H1 (cell line): ENCODE measurements around the gene IL19. TPM values are rescaled to one million over a fixed set of nuclear protein-coding genes. Genes with fewer than 3 reads are reported as not detected.

Experiments
- CTCF ChIA-PET: fragments of 300-600 bp; sonication (Branson Sonifier 250); formaldehyde crosslinking; loops from one replicate; lab custom pipeline; 2021; ENCODE audit not compliant: partially characterized antibody; lab: Charles Lee
- POLR2A ChIA-PET: fragments of 300-600 bp; sonication (Branson Sonifier 250); formaldehyde crosslinking; loops from one replicate; lab custom pipeline; 2021; ENCODE audit warnings: inconsistent platforms; ENCODE audit not compliant: partially characterized antibody; lab: Charles Lee
- DNase-seq, 2 experiments: peaks; one replicate each; pipeline versions ENCODE4 v3.0.0 to v3.0.0-alpha.2; 2010 to 2022; ENCODE audit warnings: low spot score in 2 of 2, low read depth in 1 of 2, mixed read lengths in 1 of 2
- FAIRE-seq: peaks from 2 replicates; lab custom pipeline; 2011; peaks lifted over from hg19 to GRCh38; lab: Jason Lieb, UNC
- H2AFZ ChIP-seq: 2 replicates; pipeline ENCODE4 v1.8.1; 2012; ENCODE audit warnings: low read length, inconsistent platforms
- H2AK5ac ChIP-seq: 2 replicates; pipeline ENCODE4 v1.6.1; 2013; ENCODE audit warnings: low read depth, low read length
- H2BK120ac ChIP-seq: replicated peaks from 2 replicates; pipeline ENCODE3; 2013; ENCODE audit warnings: low read depth, low read length, inconsistent platforms
- H2BK12ac ChIP-seq: 2 replicates; pipeline ENCODE4 v1.6.1; 2013; ENCODE audit warnings: low read depth, low read length
- H2BK15ac ChIP-seq: 2 replicates; pipeline ENCODE4 v1.6.1; 2013; ENCODE audit warnings: low read length
- H2BK20ac ChIP-seq: 2 replicates; pipeline ENCODE4 v1.6.1; 2013; ENCODE audit warnings: low read length
- H2BK5ac ChIP-seq: 2 replicates; pipeline ENCODE4 v1.6.1; 2013; ENCODE audit warnings: low read depth, low read length
- H3K14ac ChIP-seq: 2 replicates; pipeline ENCODE4 v1.6.1; 2013; ENCODE audit warnings: inconsistent platforms; ENCODE audit not compliant: insufficient read length
- H3K18ac ChIP-seq: 2 replicates; pipeline ENCODE4 v1.6.1; 2013; ENCODE audit warnings: low read length; ENCODE audit errors: extremely low read depth
- H3K23ac ChIP-seq: 2 replicates; pipeline ENCODE4 v1.6.1; 2013; ENCODE audit warnings: inconsistent platforms; ENCODE audit not compliant: insufficient read length
- H3K23me2 ChIP-seq: 2 replicates; pipeline ENCODE4 v1.6.1; 2013; ENCODE audit warnings: low read depth, low read length
- H3K27ac ChIP-seq: 2 replicates; pipeline ENCODE4 v1.6.1; 2011; ENCODE audit warnings: low read depth, low read length, inconsistent platforms
- H3K27me3 ChIP-seq, 4 experiments: replicated peaks in 1 of 4; 1 replicate in 1 of 4; 2 replicates in 3 of 4; pipeline versions ENCODE4 v1.6.1 to v1.8.1; 2011 to 2013; ENCODE audit warnings: low read length in 3 of 4, mild to moderate bottlenecking in 3 of 4, inconsistent platforms in 2 of 4, mixed read lengths in 2 of 4, moderate library complexity in 1 of 4; ENCODE audit not compliant: control insufficient read depth in 3 of 4, insufficient read depth in 3 of 4; ENCODE audit errors: extremely low read depth in 1 of 4
- H3K36me3 ChIP-seq, 4 experiments: 2 replicates each; pipeline versions ENCODE4 v1.6.1 to v1.8.1; 2011 to 2013; ENCODE audit warnings: mild to moderate bottlenecking in 4 of 4, low read length in 3 of 4, moderate library complexity in 2 of 4, control low read depth in 1 of 4, inconsistent platforms in 1 of 4; ENCODE audit not compliant: insufficient read depth in 4 of 4, control insufficient read depth in 2 of 4
- H3K4ac ChIP-seq: replicated peaks from 2 replicates; pipeline ENCODE3; 2013; ENCODE audit warnings: low read length, low read depth, mixed read lengths, inconsistent platforms; ENCODE audit not compliant: insufficient read length
- H3K4me1 ChIP-seq, 4 experiments: replicated peaks in 1 of 4; 1 replicate in 1 of 4; 2 replicates in 3 of 4; pipeline versions ENCODE4 v1.6.1 to v1.8.1; 2011 to 2013; ENCODE audit warnings: low read length in 3 of 4, inconsistent platforms in 2 of 4, mixed read lengths in 1 of 4; ENCODE audit not compliant: insufficient read depth in 4 of 4, control insufficient read depth in 3 of 4
- H3K4me2 ChIP-seq, 2 experiments: 2 replicates each; pipeline versions ENCODE4 v1.6.1 to v1.8.1; 2011 to 2013; ENCODE audit warnings: low read depth in 2 of 2, low read length in 2 of 2, control low read depth in 1 of 2, inconsistent platforms in 1 of 2, mild to moderate bottlenecking in 1 of 2; ENCODE audit not compliant: insufficient read depth in 1 of 2
- H3K4me3 ChIP-seq, 4 experiments: fragments of 200-600, 300-600 bp in 1 of 4; sonication (generic), shearing (Covaris generic), sonication (Bioruptor Twin) in 1 of 4; 2 replicates each; pipeline versions ENCODE4 v1.5.1 to v1.8.1; 2011 to 2016; ENCODE audit warnings: low read length in 4 of 4, low read depth in 3 of 4, control low read depth in 2 of 4, inconsistent platforms in 2 of 4, mild to moderate bottlenecking in 2 of 4, mixed read lengths in 1 of 4, moderate library complexity in 1 of 4; ENCODE audit not compliant: insufficient read depth in 2 of 4; ENCODE audit errors: extremely low read depth in 1 of 4
- H3K56ac ChIP-seq: replicated peaks from 2 replicates; pipeline ENCODE3; 2013; ENCODE audit warnings: low read depth, mild to moderate bottlenecking, mixed read lengths, low read length, inconsistent platforms; ENCODE audit not compliant: insufficient read length
- H3K79me1 ChIP-seq: 2 replicates; pipeline ENCODE4 v1.6.1; 2013; ENCODE audit warnings: low read depth, low read length, control low read depth
- H3K79me2 ChIP-seq, 2 experiments: 2 replicates each; pipeline versions ENCODE4 v1.6.1 to v1.8.1; 2012 to 2013; ENCODE audit warnings: low read length in 2 of 2, mild to moderate bottlenecking in 2 of 2, inconsistent platforms in 1 of 2; ENCODE audit not compliant: insufficient read depth in 2 of 2, control insufficient read depth in 1 of 2
- H3K9ac ChIP-seq, 4 experiments: replicated peaks in 1 of 4; 1 replicate in 1 of 4; 2 replicates in 3 of 4; pipeline versions ENCODE4 v1.6.1 to v1.8.1; 2011 to 2013; ENCODE audit warnings: low read depth in 3 of 4, low read length in 3 of 4, control low read depth in 2 of 4, mild to moderate bottlenecking in 2 of 4, moderate library complexity in 2 of 4, inconsistent platforms in 1 of 4; ENCODE audit errors: extremely low read depth in 1 of 4
- H3K9me3 ChIP-seq, 2 experiments: 2 replicates each; pipeline versions ENCODE4 v1.6.1 to v1.8.1; 2012 to 2013; ENCODE audit warnings: mild to moderate bottlenecking in 2 of 2, moderate library complexity in 2 of 2, control low read depth in 1 of 2, inconsistent platforms in 1 of 2, low read depth in 1 of 2, low read length in 1 of 2, mixed read lengths in 1 of 2; ENCODE audit not compliant: insufficient read depth in 2 of 2
- H4K20me1 ChIP-seq, 2 experiments: replicated peaks in 1 of 2; 2 replicates each; pipeline versions ENCODE3 to v1.8.1; 2011 to 2013; ENCODE audit warnings: inconsistent platforms in 2 of 2, low read length in 2 of 2, mild to moderate bottlenecking in 1 of 2; ENCODE audit not compliant: insufficient read depth in 2 of 2, control insufficient read depth in 1 of 2
- H4K5ac ChIP-seq: 2 replicates; pipeline ENCODE4 v1.6.1; 2013; ENCODE audit warnings: low read length, low read depth, mixed read lengths, inconsistent platforms; ENCODE audit not compliant: insufficient read length
- H4K8ac ChIP-seq: 2 replicates; pipeline ENCODE4 v1.8.0; 2013; ENCODE audit warnings: mild to moderate bottlenecking, moderate library complexity, low read length, inconsistent platforms; ENCODE audit not compliant: insufficient read depth; ENCODE audit errors: extremely low read depth
- H4K91ac ChIP-seq: replicated peaks from 2 replicates; pipeline ENCODE3; 2013; ENCODE audit warnings: low read length, mixed read lengths, inconsistent platforms; ENCODE audit not compliant: insufficient read length
- BACH1 ChIP-seq: IDR thresholded peaks from 2 replicates; pipeline ENCODE4 v1.6.1; 2012; ENCODE audit warnings: low read length, improper control_type of control experiment
- CHD2 ChIP-seq: IDR thresholded peaks from 2 replicates; pipeline ENCODE4 v1.6.1; 2012; ENCODE audit warnings: low read length, improper control_type of control experiment
- CTBP2 ChIP-seq: IDR thresholded peaks from 2 replicates; pipeline ENCODE4 v1.7.0; 2011; ENCODE audit warnings: borderline replicate concordance, mild to moderate bottlenecking, moderate library complexity, mixed read lengths, low read length; ENCODE audit not compliant: insufficient read depth, insufficient read length
- EGR1 ChIP-seq: IDR thresholded peaks from 2 replicates; pipeline ENCODE4 v1.6.1; 2011; ENCODE audit warnings: low read depth, low read length, borderline replicate concordance
- HDAC2 ChIP-seq, 2 experiments: fragments of 300-600 bp in 1 of 2; sonication (generic) in 1 of 2; IDR thresholded peaks; 2 replicates each; pipeline ENCODE4 v1.6.1; 2011 to 2012; ENCODE audit warnings: low read depth in 2 of 2, low read length in 2 of 2, mild to moderate bottlenecking in 2 of 2, moderate library complexity in 2 of 2, borderline replicate concordance in 1 of 2, inconsistent platforms in 1 of 2
- JUN ChIP-seq: IDR thresholded peaks from 2 replicates; pipeline ENCODE4 v1.6.1; 2011; ENCODE audit warnings: low read depth, mild to moderate bottlenecking, improper control_type of control experiment, low read length
- POLR2A ChIP-seq, 2 experiments: IDR thresholded peaks; 1 replicate in 1 of 2; 2 replicates in 1 of 2; pipeline ENCODE4 v1.6.1; 2011; ENCODE audit warnings: low read depth in 2 of 2, low read length in 2 of 2, mild to moderate bottlenecking in 2 of 2; ENCODE audit errors: control extremely low read depth in 1 of 2
- RFX5 ChIP-seq: IDR thresholded peaks from 2 replicates; pipeline ENCODE4 v1.6.1; 2011; ENCODE audit warnings: low read depth, low read length, improper control_type of control experiment, borderline replicate concordance
- RNF2 ChIP-seq: fragments of 200-900, 300-1000 bp; sonication (generic); IDR thresholded peaks from 2 replicates; pipeline ENCODE4 v1.7.1; 2016; ENCODE audit warnings: borderline replicate concordance, low read depth, mild to moderate bottlenecking, antibody characterized with exemption, low read length; ENCODE audit not compliant: poor library complexity, severe bottlenecking; ENCODE audit errors: missing control alignments
- SIRT6 ChIP-seq: IDR thresholded peaks from one replicate; pipeline ENCODE4 v1.7.1; 2012; ENCODE audit warnings: low read length, inconsistent platforms
- WGBS, 2 experiments: shearing (Covaris generic) in 1 of 2; methylation state at CpG; one replicate each; pipeline versions ENCODE4 v1.1.6 to v1.1.7; 2013 to 2015; ENCODE audit warnings: low lambda C conversion rate in 2 of 2, mixed read lengths in 2 of 2, inconsistent platforms in 1 of 2, low coverage in 1 of 2, missing lambda C conversion rate in 1 of 2; ENCODE audit not compliant: insufficient replicate concordance in 2 of 2, insufficient coverage in 1 of 2, insufficient read length in 1 of 2; ENCODE audit errors: extremely low coverage in 1 of 2, missing lambda C conversion rate in 1 of 2; 5-methylcytosine and 5-hydroxymethylcytosine counted together
- polyA plus RNA-seq, 7 experiments: library from polyadenylated mRNA; depleted of rRNA in 3 of 7; stranded (reverse) in 5 of 7; unstranded in 2 of 7; fragments of >200 nt in 5 of 7; fragments of 200-250 nt in 2 of 7; gene quantifications; 1 replicate in 5 of 7; 2 replicates in 1 of 7; 4 replicates in 1 of 7; pipeline versions ENCODE4 v1.2.1 to v1.2.3, GENCODE V29; 2011 to 2013; ENCODE audit warnings: missing spikeins in 2 of 7, mixed read lengths in 2 of 7
- total RNA-seq: library from RNA; stranded (reverse); fragmentation: NEBNext Ultra II Directional; extraction: Animal tissue kit (Norgen Biotek cat#: 25700); gene quantifications from 2 replicates; pipeline ENCODE4 v1.2.1, GENCODE V29; 2021
- TF ChIP-seq, protein P1 (sequence below): IDR thresholded peaks from 2 replicates; pipeline ENCODE4 v1.6.1; 2012; ENCODE audit warnings: inconsistent platforms
- TF ChIP-seq, protein P2 (sequence below): IDR thresholded peaks from 2 replicates; pipeline ENCODE4 v1.6.1; 2011; ENCODE audit warnings: low read length, improper control_type of control experiment

The IL19 gene
- total and polyA plus RNA-seq, 2 of the 8 experiments (the other 6 are each of a cell fraction or from before 2014, with no cell fraction given) = not detected

DNA sequence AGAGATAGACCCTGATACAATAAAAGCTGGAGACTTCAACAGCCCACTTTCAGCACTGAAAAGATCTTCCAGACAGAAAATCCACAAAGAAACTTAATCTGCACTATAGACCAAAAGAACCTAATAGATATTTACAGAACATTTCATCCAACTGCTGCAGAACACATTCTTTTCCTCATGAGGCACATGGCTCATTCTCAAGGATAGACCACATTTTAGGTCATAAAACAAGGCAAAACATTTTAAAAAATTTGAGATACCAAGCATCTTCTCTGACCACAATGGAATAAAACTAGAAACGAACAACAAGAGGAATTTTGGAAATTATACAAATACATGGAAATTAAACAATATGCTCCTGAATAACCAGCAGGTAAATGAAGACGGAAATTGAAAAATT, 79.8 kb downstream of the IL19 start:
- no peak overlapping the region for H2BK12ac ChIP-seq
- no peaks in the 10 kb centered on the region for H3K36me3 ChIP-seq
- no peak overlapping the region for H3K23ac ChIP-seq
- WGBS, 2 experiments = 90% methylated on average over 2 of the region's 2 CpGs; no CpG with 5 or more reads in 1 of the 2 experiments
- no peak overlapping the region for H3K14ac ChIP-seq
- peaks cover under 1% of the 10 kb centered on the region; the same call in 1 of the 2 replicates for H3K23me2 ChIP-seq
- H2BK15ac ChIP-seq = no peak overlapping the region
- ChIA-PET CTCF (interaction anchor here (1.4 kb wide), 1 partner anchor 15 kb away, joined by 4 read pairs; the partner anchor contains the start of gene IL20), POLR2A (no interaction called here)
- H3K9me3 ChIP-seq = 0 out of 4 replicates have a peak, but pooled peaks cover 0 to 4% of the 10 kb centered on the region in 2 experiments
- no peak overlapping the region for H3K9ac ChIP-seq
- no peaks in the 10 kb centered on the region for H3K79me2 ChIP-seq
- H2AFZ ChIP-seq = no peak overlapping the region
- no peak overlapping the region for H3K18ac ChIP-seq
- H2BK5ac ChIP-seq = no peak overlapping the region
- H2BK120ac ChIP-seq = no peak overlapping the region
- no peak for FAIRE-seq
- no peak overlapping the region for H2AK5ac ChIP-seq
- no peak overlapping the region for H2BK20ac ChIP-seq
- no peaks in the 10 kb centered on the region for H3K4me1 ChIP-seq
- no peak overlapping the region for H4K8ac ChIP-seq
- no peak overlapping the region for H3K56ac ChIP-seq
- H3K4ac ChIP-seq = no peak overlapping the region
- H4K91ac ChIP-seq = no peak overlapping the region
- no peak overlapping the region for H3K4me3 ChIP-seq
- no peaks in the 10 kb centered on the region for H3K79me1 ChIP-seq
- H3K4me2 ChIP-seq = no peak overlapping the region
- H4K20me1 ChIP-seq = no peaks in the 10 kb centered on the region
- no peak overlapping the region for H4K5ac ChIP-seq
- H3K27me3 ChIP-seq = no peaks in the 10 kb centered on the region
- no peak for DNase-seq
- no peak overlapping the region for H3K27ac ChIP-seq
- TF ChIP-seq HDAC2 (IDR thresholded peaks at IDR 0.05; ENCODE audit: borderline replicate concordance in 1 of 2, low read depth in 2 of 2, low read length in 2 of 2) (no peak), BACH1 (no peak), RNF2 (no peak), SIRT6 (no peak), POLR2A (IDR thresholded peaks at IDR 0.05; ENCODE audit: control extremely low read depth in 1 of 2, low read depth in 2 of 2, low read length in 2 of 2) (no peak), CTBP2 (no peak), RFX5 (no peak), JUN (no peak), CHD2 (no peak), EGR1 (no peak)
- TF ChIP-seq, protein P1, sequence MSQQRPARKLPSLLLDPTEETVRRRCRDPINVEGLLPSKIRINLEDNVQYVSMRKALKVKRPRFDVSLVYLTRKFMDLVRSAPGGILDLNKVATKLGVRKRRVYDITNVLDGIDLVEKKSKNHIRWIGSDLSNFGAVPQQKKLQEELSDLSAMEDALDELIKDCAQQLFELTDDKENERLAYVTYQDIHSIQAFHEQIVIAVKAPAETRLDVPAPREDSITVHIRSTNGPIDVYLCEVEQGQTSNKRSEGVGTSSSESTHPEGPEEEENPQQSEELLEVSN = no peak
- TF ChIP-seq, protein P2, sequence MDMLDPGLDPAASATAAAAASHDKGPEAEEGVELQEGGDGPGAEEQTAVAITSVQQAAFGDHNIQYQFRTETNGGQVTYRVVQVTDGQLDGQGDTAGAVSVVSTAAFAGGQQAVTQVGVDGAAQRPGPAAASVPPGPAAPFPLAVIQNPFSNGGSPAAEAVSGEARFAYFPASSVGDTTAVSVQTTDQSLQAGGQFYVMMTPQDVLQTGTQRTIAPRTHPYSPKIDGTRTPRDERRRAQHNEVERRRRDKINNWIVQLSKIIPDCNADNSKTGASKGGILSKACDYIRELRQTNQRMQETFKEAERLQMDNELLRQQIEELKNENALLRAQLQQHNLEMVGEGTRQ = no peak
